ENCODE data around the gene MARCHF4. TPM values are rescaled to one million over a fixed set of nuclear protein-coding genes. Genes with fewer than 3 reads are reported as not detected.

Gene MARCHF4
- total RNA-seq, 4 donors from 2014 or later: 0.15 TPM; not detected in 3

DNA sequence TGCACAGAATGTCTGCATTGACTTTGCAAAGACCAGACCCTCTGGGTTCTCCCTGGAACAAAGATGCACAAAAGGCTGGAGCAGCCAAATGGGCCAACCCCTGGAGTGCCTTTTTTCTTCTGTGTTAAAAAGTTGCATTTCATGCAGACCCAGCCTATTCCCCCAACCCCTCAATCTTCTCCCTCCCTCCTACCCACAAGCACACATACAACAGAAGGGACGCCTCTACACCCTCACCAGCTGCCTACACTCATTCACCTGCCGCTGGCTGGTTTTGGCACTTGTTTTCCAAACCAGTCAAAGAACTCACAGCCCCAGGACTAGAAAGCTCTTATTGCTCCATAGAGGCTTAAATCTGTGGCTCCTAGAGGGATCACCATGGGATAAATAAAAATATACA lies 16.6 kb downstream of the MARCHF4 start:
- no peak for DNase-seq
- 74 to 81% methylated on average over 2 of the region's 2 CpGs for WGBS, 2 donors
- no peaks in the 10 kb centered on the region for H3K27me3 ChIP-seq
- H3K27ac ChIP-seq: no peak overlapping the region
- no peaks in the 10 kb centered on the region for H3K4me1 ChIP-seq
- H3K4me3 ChIP-seq (replicated peaks in 1 of 3): no peak overlapping the region
- no peaks in the 10 kb centered on the region for H3K36me3 ChIP-seq
- H3K9me3 ChIP-seq: no peaks in the 10 kb centered on the region
- intact Hi-C loops (cut with DNase I): no loop called here
- TF ChIP-seq POLR2A (IDR thresholded peaks at IDR 0.05) (no peak), CTCF (IDR thresholded peaks at IDR 0.05) (no peak)

GRCh38 chr2:216354306-216354705 lies 18.0 kb downstream of the MARCHF4 start:
- H3K36me3 ChIP-seq: no peaks in the 10 kb centered on the region
- 41 to 44% methylated on average over 4 of the region's 4 CpGs for WGBS, 2 donors
- no peaks in the 10 kb centered on the region for H3K9me3 ChIP-seq
- no peaks in the 10 kb centered on the region for H3K27me3 ChIP-seq
- intact Hi-C loops (cut with DNase I): no loop called here
- no peak overlapping the region for H3K27ac ChIP-seq
- no peaks in the 10 kb centered on the region for H3K4me1 ChIP-seq
- H3K4me3 ChIP-seq (replicated peaks in 1 of 3): no peak overlapping the region
- DNase-seq: no peak
- TF ChIP-seq POLR2A (IDR thresholded peaks at IDR 0.05) (no peak), CTCF (IDR thresholded peaks at IDR 0.05) (no peak)

- no peaks in the 10 kb centered on the region for H3K36me3 ChIP-seq
- intact Hi-C loops (cut with DNase I): no loop called here
- no peaks in the 10 kb centered on the region for H3K9me3 ChIP-seq
- 70 to 74% methylated on average over 5 of the region's 5 CpGs for WGBS, 2 donors
- H3K27me3 ChIP-seq: no peaks in the 10 kb centered on the region
- no peak overlapping the region for H3K4me3 ChIP-seq (replicated peaks in 1 of 3)
- DNase-seq: no peak
- no peak overlapping the region for H3K27ac ChIP-seq
- H3K4me1 ChIP-seq: no peaks in the 10 kb centered on the region
- TF ChIP-seq CTCF (IDR thresholded peaks at IDR 0.05): no peak
- TF ChIP-seq POLR2A (IDR thresholded peaks at IDR 0.05): no peak
These were observed 19.5 kb downstream of the MARCHF4 start for GRCh38 chr2:216352653-216353270.

- Histone ChIP-seq H3K27me3 (no peaks in the 10 kb centered on the region), H3K4me1 (no peaks in the 10 kb centered on the region), H3K4me3 (replicated peaks in 1 of 3) (no peak overlapping the region), H3K9me3 (no peaks in the 10 kb centered on the region), H3K36me3 (no peaks in the 10 kb centered on the region), H3K27ac (no peak overlapping the region)
- DNase-seq: no peak
- no peak for TF ChIP-seq CTCF (IDR thresholded peaks at IDR 0.05)
- TF ChIP-seq POLR2A (IDR thresholded peaks at IDR 0.05): no peak
- WGBS, 2 donors: 85 to 88% methylated on average over 5 of the region's 5 CpGs
- intact Hi-C loops (cut with DNase I): no loop called here
These were observed 20.9 kb downstream of the MARCHF4 start for GRCh38 chr2:216351172-216351925.

GRCh38 chr2:216350214-216350791 lies 22.0 kb downstream of the MARCHF4 start:
- intact Hi-C loops (cut with DNase I): no loop called here
- Histone ChIP-seq H3K27me3 (no peaks in the 10 kb centered on the region), H3K4me1 (no peaks in the 10 kb centered on the region), H3K4me3 (replicated peaks in 1 of 3) (no peak overlapping the region), H3K27ac (no peak overlapping the region), H3K9me3 (no peaks in the 10 kb centered on the region), H3K36me3 (no peaks in the 10 kb centered on the region)
- no peak for DNase-seq
- TF ChIP-seq CTCF (IDR thresholded peaks at IDR 0.05) (no peak), POLR2A (IDR thresholded peaks at IDR 0.05) (no peak)
- WGBS, 2 donors: 94 to 97% methylated on average over 3 of the region's 3 CpGs

Measured in thyroid gland (tissue), 4 donors.